Large intestine (tissue), 3 donors: ENCODE results near the gene FMN1. TPM values are rescaled to one million over a fixed set of nuclear protein-coding genes. Genes with fewer than 3 reads are reported as not detected.
A peak's percentile ranks its signal among the peaks of the same experiment; 100 is the strongest.

Experiments
- DNase-seq, 2 donors: peaks; one replicate each; pipeline versions ENCODE4 v3.0.0 to v3.0.0-alpha.2; 2013
- H3K27ac ChIP-seq: one replicate; pipeline ENCODE4 v1.5.1; 2013; ENCODE audit warnings: low read length
- H3K27me3 ChIP-seq: 2 replicates; pipeline ENCODE4 v1.6.1; 2013; ENCODE audit warnings: low read length; ENCODE audit not compliant: control insufficient read depth, insufficient read depth
- H3K36me3 ChIP-seq: 2 replicates; pipeline ENCODE4 v1.6.1; 2013; ENCODE audit warnings: low read length; ENCODE audit not compliant: control insufficient read depth, insufficient read depth
- H3K4me1 ChIP-seq: one replicate; pipeline ENCODE4 v1.6.1; 2013; ENCODE audit warnings: low read length; ENCODE audit not compliant: control insufficient read depth, insufficient read depth
- H3K4me3 ChIP-seq: one replicate; pipeline ENCODE4 v1.5.1; 2013; ENCODE audit warnings: low read length
- H3K9me3 ChIP-seq: one replicate; pipeline ENCODE4 v1.6.1; 2013; ENCODE audit warnings: mild to moderate bottlenecking, low read depth, low read length, moderate library complexity; ENCODE audit not compliant: control insufficient read depth
- whole genome bisulfite sequencing: methylation state at CpG from one replicate; pipeline ENCODE4 v1.1.5; 2013; ENCODE audit warnings: low lambda C conversion rate; ENCODE audit not compliant: insufficient coverage; 5-methylcytosine and 5-hydroxymethylcytosine counted together
- polyA plus RNA-seq: library from polyadenylated mRNA; unstranded; fragments of 120-200 nt; gene quantifications from one replicate; pipeline ENCODE4 v1.2.1, GENCODE V29; 2013

The FMN1 gene
- polyA plus RNA-seq, 1 donor, result 0.88 TPM

DNA sequence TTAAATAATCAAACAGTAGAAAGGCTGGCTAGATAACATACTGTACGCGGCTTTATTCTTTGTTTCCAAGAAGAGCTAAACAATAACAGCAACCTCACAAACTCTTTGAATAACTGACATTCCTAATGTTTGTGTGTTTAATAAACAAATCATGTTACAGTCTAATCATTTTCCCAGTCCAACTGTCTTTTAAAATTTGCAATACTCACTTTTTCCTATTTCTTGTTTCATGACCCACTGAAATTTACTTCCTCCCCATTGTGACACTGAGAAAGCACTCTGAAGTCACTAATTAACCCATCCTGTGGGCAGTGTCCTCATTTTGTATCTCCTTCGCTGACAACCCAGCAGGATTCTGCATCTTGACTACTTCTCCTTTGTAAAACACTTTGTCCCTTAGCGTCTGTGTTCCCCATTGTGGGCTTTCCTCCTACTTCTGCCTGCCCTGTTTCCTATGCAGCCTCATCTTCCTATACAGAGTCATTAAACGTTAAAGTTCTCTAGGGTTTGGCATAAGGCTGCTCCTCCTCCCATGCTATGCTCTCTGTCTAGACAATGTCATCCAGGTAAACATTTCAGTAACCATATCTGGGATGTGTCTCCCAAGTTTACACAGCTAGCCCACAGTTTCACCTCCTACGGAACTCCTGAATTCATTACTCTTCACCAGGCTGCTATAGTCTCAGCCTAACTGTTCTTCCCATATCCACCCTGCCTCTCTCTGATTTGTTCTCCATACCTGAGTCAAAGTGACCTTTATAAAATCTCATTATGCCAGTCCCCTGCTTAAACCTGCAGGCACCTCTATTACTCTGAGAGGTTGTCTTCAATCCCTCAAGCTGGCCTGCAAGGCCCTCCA, 327.8 kb downstream of the FMN1 start:
- Histone ChIP-seq H3K9me3 (no peaks in the 10 kb centered on the region), H3K4me1 (peaks cover 4% of the 10 kb centered on the region), H3K4me3 (no peak overlapping the region), H3K27me3 (no peaks in the 10 kb centered on the region), H3K36me3 (no peaks in the 10 kb centered on the region), H3K27ac (no peak overlapping the region)
- no peak for DNase-seq
- WGBS, result 39% methylated on average over 5 of the region's 6 CpGs

DNA sequence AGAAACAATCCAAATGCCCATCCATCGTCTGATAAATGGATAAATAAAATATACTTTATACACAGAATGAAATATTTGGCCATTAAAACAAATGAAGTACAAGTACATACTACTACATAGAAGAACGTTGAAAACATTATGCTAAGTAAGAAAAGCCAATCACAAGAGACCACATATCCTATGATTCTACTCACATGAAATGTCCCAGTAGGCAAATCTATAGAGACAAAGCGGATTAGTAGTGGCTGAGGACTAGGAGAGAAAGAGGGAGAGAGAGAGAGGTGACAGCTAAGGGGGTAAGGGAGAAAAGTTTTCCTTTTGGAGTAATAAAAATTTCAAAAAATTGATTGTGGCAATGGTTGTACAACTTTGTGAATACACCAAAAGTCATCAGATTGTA, 329.7 kb downstream of the FMN1 start:
- Histone ChIP-seq H3K27me3 (no peaks in the 10 kb centered on the region), H3K27ac (no peak overlapping the region), H3K9me3 (no peaks in the 10 kb centered on the region), H3K4me1 (peaks cover 4% of the 10 kb centered on the region), H3K36me3 (no peaks in the 10 kb centered on the region), H3K4me3 (no peak overlapping the region)
- DNase-seq, result no peak
- 79% methylated on average over 3 of the region's 3 CpGs for WGBS

DNA sequence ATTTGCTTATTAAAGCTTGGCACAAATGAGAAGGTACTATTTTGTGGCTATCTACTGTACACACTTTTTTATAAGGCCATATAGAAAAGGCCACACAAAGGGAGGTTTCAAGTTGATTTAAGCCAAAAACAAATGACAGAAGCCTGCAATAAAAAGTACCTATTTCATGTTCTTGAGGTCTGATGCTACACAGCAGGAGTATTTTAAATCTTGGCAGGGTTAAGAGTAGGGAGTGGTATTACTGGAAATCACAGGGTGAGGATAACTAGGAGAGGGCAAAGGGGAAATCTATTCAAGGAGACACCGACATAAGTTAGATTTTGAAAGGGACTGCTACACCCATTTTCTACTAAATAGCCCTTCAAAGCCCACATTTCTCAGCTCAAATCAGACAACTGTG, 330.5 kb downstream of the FMN1 start:
- 17% methylated on average over 1 of the region's 1 CpG for whole genome bisulfite sequencing

DNA sequence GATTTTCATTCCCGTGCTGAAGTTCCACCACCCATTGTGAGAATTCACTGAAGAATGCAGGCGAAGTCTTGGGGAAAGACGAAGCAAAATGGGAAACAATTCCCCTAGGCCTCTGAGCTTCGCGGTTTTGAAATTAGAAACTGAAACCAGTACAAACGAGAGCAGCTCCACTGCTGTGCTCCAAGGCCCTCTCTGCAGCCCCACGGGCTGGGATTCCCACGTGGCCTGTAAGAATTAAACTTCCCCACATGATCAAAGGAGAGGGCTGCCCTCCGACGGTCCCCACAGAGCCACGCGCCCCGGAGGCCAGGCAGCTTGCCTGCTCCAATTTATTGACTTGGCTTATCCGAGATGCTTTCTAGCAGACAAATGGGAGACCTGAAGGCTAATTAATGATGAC, 332.8 kb downstream of the FMN1 start:
- no CpG with 5 or more reads among the region's 14 CpGs for WGBS
- peak in 1 of 2 donors; percentile 21 for DNase-seq
- no peaks in the 10 kb centered on the region for H3K9me3 ChIP-seq
- peaks cover 4% of the 10 kb centered on the region for H3K4me1 ChIP-seq
- H3K27ac ChIP-seq, result no peak overlapping the region
- no peaks in the 10 kb centered on the region for H3K36me3 ChIP-seq
- H3K27me3 ChIP-seq, result no peaks in the 10 kb centered on the region
- H3K4me3 ChIP-seq, result no peak overlapping the region

More for the DNA sequence above, 330.5 kb downstream of the FMN1 start:
- no peaks in the 10 kb centered on the region for H3K36me3 ChIP-seq
- H3K4me3 ChIP-seq, result no peak overlapping the region
- H3K27me3 ChIP-seq, result no peaks in the 10 kb centered on the region
- H3K27ac ChIP-seq, result no peak overlapping the region
- no peaks in the 10 kb centered on the region for H3K9me3 ChIP-seq
- peaks cover 4% of the 10 kb centered on the region for H3K4me1 ChIP-seq
- no peak for DNase-seq

GRCh38 chr15:32861174-32861573, 333.3 kb downstream of the FMN1 start:
- no peaks in the 10 kb centered on the region for H3K27me3 ChIP-seq
- no peaks in the 10 kb centered on the region for H3K36me3 ChIP-seq
- H3K4me1 ChIP-seq, result peaks cover 4% of the 10 kb centered on the region
- no peak for DNase-seq
- H3K9me3 ChIP-seq, result no peaks in the 10 kb centered on the region
- no peak overlapping the region for H3K27ac ChIP-seq
- H3K4me3 ChIP-seq, result no peak overlapping the region
- no CpG with 5 or more reads among the region's 5 CpGs for WGBS

DNA sequence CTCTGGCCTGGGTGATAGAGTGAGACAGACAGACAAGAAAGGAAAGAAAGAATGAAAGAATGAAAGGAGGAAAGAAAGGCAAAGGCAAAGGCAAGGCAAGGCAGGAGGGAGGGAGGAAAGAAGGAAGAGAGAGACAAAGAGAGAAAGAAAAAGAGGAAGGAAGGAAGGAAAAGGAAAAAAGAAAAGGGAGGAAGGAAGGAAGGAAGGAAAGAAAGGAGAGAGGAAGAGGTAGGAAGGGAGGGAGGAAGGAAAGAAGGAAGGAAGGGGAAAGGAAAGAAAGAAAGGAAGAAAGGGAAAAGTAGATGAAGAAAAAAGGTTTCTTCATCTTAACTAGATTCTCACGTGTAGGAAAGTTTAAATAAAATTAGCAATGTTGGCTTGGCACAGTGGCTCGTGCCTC, 334.5 kb downstream of the FMN1 start:
- Histone ChIP-seq H3K27ac (no peak overlapping the region), H3K27me3 (no peaks in the 10 kb centered on the region), H3K9me3 (no peaks in the 10 kb centered on the region), H3K4me1 (peaks cover 4% of the 10 kb centered on the region), H3K4me3 (no peak overlapping the region), H3K36me3 (no peaks in the 10 kb centered on the region)
- 100% methylated on average over 1 of the region's 2 CpGs for WGBS
- DNase-seq, result no peak

DNA sequence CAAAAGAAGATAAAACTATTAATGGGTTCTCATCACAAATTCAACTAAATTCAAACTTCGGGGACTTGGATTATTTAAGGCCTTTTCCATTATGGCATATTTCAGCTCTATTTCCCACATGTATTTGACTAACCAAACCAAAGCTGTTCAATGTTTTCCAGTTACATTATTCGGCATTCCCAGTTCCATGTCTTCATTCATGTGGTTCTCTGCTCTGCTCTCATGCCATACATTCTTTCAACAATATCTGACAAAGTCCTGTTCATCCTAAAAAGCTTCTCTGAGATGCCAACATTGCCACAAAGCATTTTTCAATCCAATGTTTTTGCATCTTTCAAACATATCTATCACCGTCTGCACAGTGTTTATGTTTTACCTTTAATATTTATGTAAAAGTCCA, 335.3 kb downstream of the FMN1 start:
- no peak for DNase-seq
- 73% methylated on average over 2 of the region's 3 CpGs for WGBS
- Histone ChIP-seq H3K36me3 (no peaks in the 10 kb centered on the region), H3K4me1 (peaks cover 4% of the 10 kb centered on the region), H3K4me3 (no peak overlapping the region), H3K9me3 (no peaks in the 10 kb centered on the region), H3K27ac (no peak overlapping the region), H3K27me3 (no peaks in the 10 kb centered on the region)

GRCh38 chr15:32857732-32858131, 336.8 kb downstream of the FMN1 start:
- Histone ChIP-seq H3K4me1 (peaks cover 4% of the 10 kb centered on the region), H3K4me3 (no peak overlapping the region), H3K27ac (no peak overlapping the region), H3K27me3 (no peaks in the 10 kb centered on the region), H3K9me3 (no peaks in the 10 kb centered on the region), H3K36me3 (no peaks in the 10 kb centered on the region)
- WGBS, result no CpG with 5 or more reads among the region's 2 CpGs
- no peak for DNase-seq

- DNase-seq, result no peak
- Histone ChIP-seq H3K36me3 (no peaks in the 10 kb centered on the region), H3K4me1 (peaks cover under 1% of the 10 kb centered on the region), H3K9me3 (no peaks in the 10 kb centered on the region), H3K4me3 (no peak overlapping the region), H3K27ac (no peak overlapping the region), H3K27me3 (no peaks in the 10 kb centered on the region)
- WGBS, result no CpG with 5 or more reads among the region's 4 CpGs
Observed at GRCh38 chr15:32856753-32857152, 337.8 kb downstream of the FMN1 start.

DNA sequence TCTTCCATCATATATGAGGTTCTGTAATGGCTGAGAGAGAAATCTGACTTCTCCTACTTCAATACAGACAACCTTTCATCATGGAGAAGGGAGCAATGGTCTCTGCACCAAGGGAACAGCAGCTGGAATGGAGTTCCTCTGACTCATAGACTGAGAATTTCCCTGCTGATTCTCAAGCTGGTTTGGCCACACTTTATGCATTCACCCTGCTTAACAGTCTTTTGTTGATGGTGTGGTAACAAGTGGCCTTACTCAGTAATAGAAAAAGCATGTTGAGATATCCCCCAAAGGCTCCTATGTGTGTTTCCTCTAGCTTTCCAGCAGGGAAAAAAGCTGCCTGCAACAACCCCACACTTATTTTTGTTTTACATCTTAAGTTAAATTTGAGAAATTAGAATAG, 338.6 kb downstream of the FMN1 start:
- H3K36me3 ChIP-seq, result no peaks in the 10 kb centered on the region
- no peak for DNase-seq
- H3K27ac ChIP-seq, result no peak overlapping the region
- H3K27me3 ChIP-seq, result no peaks in the 10 kb centered on the region
- no peak overlapping the region for H3K4me3 ChIP-seq
- no peaks in the 10 kb centered on the region for H3K9me3 ChIP-seq
- no peaks in the 10 kb centered on the region for H3K4me1 ChIP-seq

DNA sequence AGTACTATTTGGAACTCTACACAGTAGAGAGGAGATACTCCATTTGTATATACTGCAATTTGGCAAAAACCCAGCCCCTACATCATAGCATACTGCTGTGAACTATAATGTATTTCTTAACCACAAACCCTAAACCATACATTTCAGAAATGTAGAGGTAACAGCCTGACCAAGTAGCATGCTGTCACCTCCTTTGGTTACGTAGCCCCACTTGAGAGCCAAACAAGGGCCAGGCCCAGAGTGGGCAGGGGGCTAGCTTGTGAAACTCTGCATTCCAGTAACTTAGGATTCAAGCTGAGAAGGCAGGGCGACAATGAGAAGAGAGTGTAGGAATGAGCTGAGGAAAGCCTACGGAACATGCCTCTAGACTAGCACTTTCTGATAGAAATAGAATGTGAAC, 340.9 kb downstream of the FMN1 start:
- Histone ChIP-seq H3K4me3 (no peak overlapping the region), H3K4me1 (no peaks in the 10 kb centered on the region), H3K27me3 (no peaks in the 10 kb centered on the region), H3K9me3 (no peaks in the 10 kb centered on the region), H3K36me3 (no peaks in the 10 kb centered on the region), H3K27ac (no peak overlapping the region)
- no CpG with 5 or more reads among the region's 3 CpGs for WGBS
- DNase-seq, result no peak
